ENCODE results near the gene PPP4R2.

DNA sequence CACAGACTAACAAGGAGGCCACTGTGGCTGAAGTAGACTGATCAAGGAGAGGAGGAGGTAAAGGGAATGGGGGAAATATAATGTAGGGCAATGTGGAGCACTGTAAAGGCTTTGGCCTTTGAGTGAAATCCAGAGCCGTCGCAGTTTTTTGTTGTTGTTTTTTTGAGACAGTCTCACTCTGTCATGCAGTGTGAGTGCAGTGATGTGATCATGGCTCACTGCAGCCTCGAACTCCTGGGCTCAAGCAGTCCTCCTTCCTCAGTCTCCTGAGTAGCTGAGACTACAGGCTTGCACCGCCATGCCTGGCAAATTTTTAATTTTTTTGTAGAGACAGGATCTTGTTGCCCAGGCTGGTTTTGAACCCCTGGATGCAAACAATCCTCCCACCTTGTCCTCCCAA, 32.2 kb downstream of the PPP4R2 start:
- TF ChIP-seq, protein P1, sequence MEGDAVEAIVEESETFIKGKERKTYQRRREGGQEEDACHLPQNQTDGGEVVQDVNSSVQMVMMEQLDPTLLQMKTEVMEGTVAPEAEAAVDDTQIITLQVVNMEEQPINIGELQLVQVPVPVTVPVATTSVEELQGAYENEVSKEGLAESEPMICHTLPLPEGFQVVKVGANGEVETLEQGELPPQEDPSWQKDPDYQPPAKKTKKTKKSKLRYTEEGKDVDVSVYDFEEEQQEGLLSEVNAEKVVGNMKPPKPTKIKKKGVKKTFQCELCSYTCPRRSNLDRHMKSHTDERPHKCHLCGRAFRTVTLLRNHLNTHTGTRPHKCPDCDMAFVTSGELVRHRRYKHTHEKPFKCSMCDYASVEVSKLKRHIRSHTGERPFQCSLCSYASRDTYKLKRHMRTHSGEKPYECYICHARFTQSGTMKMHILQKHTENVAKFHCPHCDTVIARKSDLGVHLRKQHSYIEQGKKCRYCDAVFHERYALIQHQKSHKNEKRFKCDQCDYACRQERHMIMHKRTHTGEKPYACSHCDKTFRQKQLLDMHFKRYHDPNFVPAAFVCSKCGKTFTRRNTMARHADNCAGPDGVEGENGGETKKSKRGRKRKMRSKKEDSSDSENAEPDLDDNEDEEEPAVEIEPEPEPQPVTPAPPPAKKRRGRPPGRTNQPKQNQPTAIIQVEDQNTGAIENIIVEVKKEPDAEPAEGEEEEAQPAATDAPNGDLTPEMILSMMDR (IDR thresholded peaks at IDR 0.05), result no peak
- TF ChIP-seq POLR2A (IDR thresholded peaks at IDR 0.05), result no peak
